Fibroblast of skin of abdomen (primary cell): Measurements from ENCODE around the gene ESF1.
"Not testable (repeated sequence)": the region's sequence is repeated elsewhere in the genome, so short reads cannot be mapped to it uniquely, and the experiment has no call there.

ENCODE experiments used
- DNase-seq: peaks from one replicate; pipeline ENCODE4 v3.0.0-alpha.2; 2013

ESF1 gene

GRCh38 chr20:13738187-13738586 is 46.5 kb downstream of the ESF1 start:
- DNase-seq, result not testable (repeated sequence)

GRCh38 chr20:13736436-13737191 is 48.1 kb downstream of the ESF1 start:
- peak; percentile 46 for DNase-seq

GRCh38 chr20:13735826-13736225 is 48.9 kb downstream of the ESF1 start:
- no peak for DNase-seq

- no peak for DNase-seq
These were observed 61.7 kb downstream of the ESF1 start for GRCh38 chr20:13723011-13723410.

GRCh38 chr20:13718171-13718570 is 66.5 kb downstream of the ESF1 start:
- no peak for DNase-seq

- DNase-seq, result no peak
These were observed 67.1 kb downstream of the ESF1 start for GRCh38 chr20:13717631-13718044.

- DNase-seq, result no peak
These were observed 69.5 kb downstream of the ESF1 start for GRCh38 chr20:13715171-13715570.

GRCh38 chr20:13708234-13708633 is 76.5 kb downstream of the ESF1 start:
- DNase-seq, result no peak

GRCh38 chr20:13703265-13703664 is 81.5 kb downstream of the ESF1 start:
- DNase-seq, result no peak

- no peak for DNase-seq
These were observed 83.2 kb downstream of the ESF1 start for GRCh38 chr20:13701486-13701885.

- DNase-seq, result no peak
These were observed 84.0 kb downstream of the ESF1 start for GRCh38 chr20:13700761-13701160.

GRCh38 chr20:13694420-13695150 is 90.1 kb downstream of the ESF1 start:
- DNase-seq, result no peak

- DNase-seq, result no peak
These were observed 91.7 kb downstream of the ESF1 start for GRCh38 chr20:13692802-13693736.

- no peak for DNase-seq
These were observed 93.8 kb downstream of the ESF1 start for GRCh38 chr20:13690943-13691342.

- no peak for DNase-seq
These were observed 96.9 kb downstream of the ESF1 start for GRCh38 chr20:13687815-13688214.

- DNase-seq, result no peak
These were observed 99.1 kb downstream of the ESF1 start for GRCh38 chr20:13685623-13686022.

- no peak for DNase-seq
These were observed 100.0 kb downstream of the ESF1 start for GRCh38 chr20:13684566-13685222.

GRCh38 chr20:13683833-13684232 is 100.9 kb downstream of the ESF1 start:
- no peak for DNase-seq

GRCh38 chr20:13681248-13682125 is 103.2 kb downstream of the ESF1 start:
- no peak for DNase-seq

GRCh38 chr20:13678944-13679343 is 105.8 kb downstream of the ESF1 start:
- no peak for DNase-seq

- no peak for DNase-seq
These were observed 107.5 kb downstream of the ESF1 start for GRCh38 chr20:13677241-13677640.
